Cardiac muscle cell (in vitro differentiated cells and primary cell): ENCODE data around the gene SMPDL3A. TPM values are rescaled to one million over a fixed set of nuclear protein-coding genes. Genes with fewer than 3 reads are reported as not detected.
A peak's percentile ranks its signal among the peaks of the same experiment; 100 is the strongest.

Source experiments
- DNase-seq, 2 donors: peaks; one replicate each; pipeline versions ENCODE4 v3.0.0 to v3.0.0-alpha.2; 2010 to 2017; ENCODE audit warnings: low read depth in 1 of 2, low spot score in 1 of 2
- H3K27ac ChIP-seq: fragments of 200-600 bp; sonication (generic); 2 replicates; pipeline ENCODE4 v1.5.1; 2016
- H3K27me3 ChIP-seq: fragments of 200-600 bp; sonication (generic); 2 replicates; pipeline ENCODE4 v1.6.0; 2016; ENCODE audit warnings: control low read depth
- H3K36me3 ChIP-seq: fragments of 200-600 bp; sonication (generic); 2 replicates; pipeline ENCODE4 v1.5.1; 2016; ENCODE audit warnings: control low read depth
- H3K4me1 ChIP-seq: fragments of 200-600 bp; sonication (generic); 2 replicates; pipeline ENCODE4 v1.8.1; 2017; ENCODE audit warnings: low read depth, mild to moderate bottlenecking, mixed run types
- H3K4me3 ChIP-seq: fragments of 200-600 bp; sonication (generic); 2 replicates; pipeline ENCODE4 v1.5.1; 2016; ENCODE audit warnings: mild to moderate bottlenecking
- H3K9me3 ChIP-seq: fragments of 200-600 bp; sonication (generic); 2 replicates; pipeline ENCODE4 v1.5.1; 2017; ENCODE audit warnings: low read depth, mild to moderate bottlenecking, control low read depth
- CTCF ChIP-seq: IDR thresholded peaks from 2 replicates; pipeline ENCODE4 v1.5.1; 2012; ENCODE audit warnings: low read depth, mild to moderate bottlenecking, low read length
- polyA plus RNA-seq: library from polyadenylated mRNA; unstranded; fragments of >200 nt; fragmentation: Nextera tagmentation; extraction: Ambion mirVana; gene quantifications from 2 replicates; pipeline ENCODE4 v1.2.1, GENCODE V29; 2016
- total RNA-seq: library from RNA; depleted of rRNA; stranded (reverse); fragments of >200 nt; gene quantifications from 2 replicates; pipeline ENCODE4 v1.2.3, GENCODE V29; 2016

Gene SMPDL3A
- total and polyA plus RNA-seq, 2 experiments from 2014 or later: 1.4 to 6.1 TPM

GRCh38 chr6:122832459-122832858, 43.4 kb downstream of the SMPDL3A start:
- no peaks in the 10 kb centered on the region for H3K27me3 ChIP-seq
- H3K4me3 ChIP-seq: no peak overlapping the region
- peaks cover 5% of the 10 kb centered on the region for H3K4me1 ChIP-seq
- no peaks in the 10 kb centered on the region for H3K36me3 ChIP-seq
- H3K9me3 ChIP-seq: no peaks in the 10 kb centered on the region
- DNase-seq: no peak
- no peak overlapping the region for H3K27ac ChIP-seq
- no peak for TF ChIP-seq CTCF

GRCh38 chr6:122833021-122833491, 44.0 kb downstream of the SMPDL3A start:
- DNase-seq: no peak
- no peak for TF ChIP-seq CTCF
- no peaks in the 10 kb centered on the region for H3K9me3 ChIP-seq
- H3K36me3 ChIP-seq: no peaks in the 10 kb centered on the region
- H3K4me3 ChIP-seq: no peak overlapping the region
- H3K27ac ChIP-seq: no peak overlapping the region
- no peaks in the 10 kb centered on the region for H3K27me3 ChIP-seq
- peaks cover 5% of the 10 kb centered on the region for H3K4me1 ChIP-seq

GRCh38 chr6:122838060-122838780, 49.2 kb downstream of the SMPDL3A start:
- Histone ChIP-seq H3K36me3 (no peaks in the 10 kb centered on the region), H3K4me1 (peaks cover 5% of the 10 kb centered on the region), H3K4me3 (no peak overlapping the region), H3K27ac (no peak overlapping the region), H3K9me3 (no peaks in the 10 kb centered on the region), H3K27me3 (no peaks in the 10 kb centered on the region)
- DNase-seq: peak; percentile 22 to 33
- peak; percentile 57 for TF ChIP-seq CTCF

GRCh38 chr6:122839472-122839871, 50.4 kb downstream of the SMPDL3A start:
- no peaks in the 10 kb centered on the region for H3K27me3 ChIP-seq
- DNase-seq: peak; percentile 70 to 71
- TF ChIP-seq CTCF: peak; percentile 67
- H3K36me3 ChIP-seq: no peaks in the 10 kb centered on the region
- no peak overlapping the region for H3K27ac ChIP-seq
- no peaks in the 10 kb centered on the region for H3K9me3 ChIP-seq
- H3K4me3 ChIP-seq: no peak overlapping the region
- peaks cover 5% of the 10 kb centered on the region for H3K4me1 ChIP-seq

- no peaks in the 10 kb centered on the region for H3K27me3 ChIP-seq
- TF ChIP-seq CTCF: no peak
- peaks cover 5% of the 10 kb centered on the region for H3K4me1 ChIP-seq
- no peak overlapping the region for H3K27ac ChIP-seq
- DNase-seq: no peak
- H3K4me3 ChIP-seq: no peak overlapping the region
- no peaks in the 10 kb centered on the region for H3K9me3 ChIP-seq
- H3K36me3 ChIP-seq: no peaks in the 10 kb centered on the region
These were observed 50.8 kb downstream of the SMPDL3A start for GRCh38 chr6:122839906-122840305.
